ENCODE measurements around the gene GOPC.
"Not testable (repeated sequence)": the region's sequence is repeated elsewhere in the genome, so short reads cannot be mapped to it uniquely, and the experiment has no call there.

Gene GOPC

DNA sequence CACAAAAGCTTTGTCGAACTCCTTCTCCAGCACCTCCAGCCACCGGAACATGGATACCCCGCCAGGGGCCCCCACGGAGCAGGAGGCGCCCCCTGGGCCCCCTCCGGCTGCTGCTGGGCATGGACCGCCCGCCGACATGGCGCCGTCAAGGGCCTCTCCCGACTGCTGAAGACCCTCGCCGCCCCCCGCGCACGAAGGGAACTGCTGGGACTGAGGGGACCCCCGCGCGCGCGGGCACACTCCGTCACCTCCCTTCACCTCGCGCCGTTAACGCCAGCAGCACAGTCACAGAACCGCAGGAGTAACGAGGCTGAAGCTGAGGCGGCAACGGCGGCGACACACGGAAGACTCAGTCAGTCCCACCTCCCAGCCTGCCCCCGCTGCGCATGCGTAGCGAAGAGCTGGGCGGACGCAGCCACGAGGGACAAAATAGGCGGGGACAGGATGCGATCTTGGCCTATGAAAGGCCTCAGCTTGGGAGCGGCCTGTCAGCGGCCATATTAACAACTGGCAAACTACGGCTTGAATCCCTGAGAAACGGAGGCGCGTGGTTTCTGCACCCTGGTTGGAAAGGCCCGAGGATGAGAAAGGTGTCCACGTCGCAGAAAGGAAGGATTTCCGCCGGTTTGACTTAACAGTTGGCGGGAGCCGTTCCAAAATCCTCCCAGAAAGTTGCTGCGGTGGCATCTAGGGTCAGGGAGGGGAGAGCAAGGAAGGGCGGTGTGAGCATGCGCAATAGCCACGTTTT lies at the start of gene GOPC:
Gene GOPC (minus strand): TSS at position 361 of the 748 bp plus-strand sequence. CDS start 223 bp downstream, at position 138.
- peak; percentile 92 to 97 for DNase-seq

DNA sequence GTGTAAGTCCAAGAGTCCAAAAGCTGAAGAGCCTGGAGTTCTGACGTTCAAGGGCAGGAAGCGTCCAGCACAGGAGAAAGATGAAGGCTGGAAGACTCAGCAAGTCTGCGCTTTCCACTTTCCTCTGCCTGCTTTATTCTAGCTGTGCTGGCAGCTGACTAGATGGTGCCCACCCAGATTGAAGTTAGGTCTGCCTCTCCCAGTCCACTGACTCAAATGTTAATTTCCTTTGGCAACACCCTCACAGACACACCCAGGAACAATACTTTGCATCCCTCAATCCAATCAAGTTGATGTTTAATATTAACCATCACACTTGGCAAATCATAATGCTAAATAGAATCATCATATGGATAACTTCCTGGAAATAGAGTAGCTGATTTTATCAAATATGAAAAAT lies 49.7 kb upstream of the GOPC start:
- not testable (repeated sequence) for DNase-seq

DNA sequence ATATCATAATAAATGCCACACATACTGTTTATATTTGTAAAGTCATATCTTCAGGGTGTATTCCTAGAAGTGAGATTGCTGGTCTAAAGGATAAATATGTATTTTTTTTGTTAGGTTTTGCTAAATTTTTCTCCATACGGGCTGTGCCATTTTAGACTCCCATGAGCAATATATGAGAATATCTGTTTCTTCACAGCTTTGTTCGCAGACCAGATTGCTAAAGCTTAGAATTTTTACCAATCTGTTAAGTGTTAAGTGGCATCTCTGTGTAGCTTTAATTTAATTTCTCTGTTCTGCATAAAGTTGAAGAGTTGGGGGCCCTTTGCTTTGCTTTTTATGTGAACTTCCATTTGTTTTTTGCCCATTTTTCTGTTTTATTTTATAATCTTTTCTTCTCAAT lies 40.7 kb upstream of the GOPC start:
- no peak for DNase-seq

DNA sequence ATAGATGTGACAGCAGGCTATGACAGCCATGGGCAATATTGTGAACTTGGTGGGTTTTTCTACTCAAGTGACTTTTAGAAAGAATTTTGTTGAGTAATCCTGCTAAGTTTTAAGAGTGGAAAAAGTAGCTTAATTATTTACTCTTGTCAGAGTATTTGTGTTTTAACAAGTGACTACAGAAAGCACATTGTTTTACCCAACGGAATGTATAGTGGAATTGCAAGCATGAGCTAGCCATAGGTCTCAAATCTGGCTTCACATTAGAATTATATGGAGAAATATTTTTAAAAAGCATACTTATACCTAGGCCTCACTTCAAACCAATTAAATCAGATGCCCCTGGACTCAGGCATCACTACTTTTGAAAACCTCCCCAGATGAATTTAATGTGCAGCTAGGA lies 35.5 kb upstream of the GOPC start:
- DNase-seq = no peak

DNA sequence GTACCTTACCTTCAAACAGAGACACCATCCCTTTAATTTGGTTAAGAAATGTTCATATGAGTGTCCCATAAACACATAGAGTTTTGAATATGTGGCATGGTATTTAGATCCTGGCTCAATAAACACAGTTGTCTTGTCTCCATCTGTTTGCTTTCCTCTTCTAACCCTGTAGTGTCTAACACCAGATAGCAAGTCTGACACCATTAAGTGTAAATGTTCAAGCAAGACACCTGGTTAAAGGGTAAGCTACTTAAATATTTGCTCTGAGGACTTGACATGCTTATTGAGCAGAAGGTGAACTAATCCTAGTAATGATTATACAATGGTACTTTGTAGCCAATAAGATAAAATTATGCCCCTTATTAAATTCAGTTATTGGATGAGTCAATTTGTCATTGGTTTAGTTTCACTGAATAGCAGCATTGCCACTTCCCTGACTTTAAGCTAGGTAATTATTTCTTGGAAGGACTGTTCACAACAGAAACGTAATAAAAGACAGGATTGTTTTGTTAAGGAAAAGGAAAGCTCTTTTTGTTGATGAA lies 26.9 kb upstream of the GOPC start:
- no peak for DNase-seq

DNA sequence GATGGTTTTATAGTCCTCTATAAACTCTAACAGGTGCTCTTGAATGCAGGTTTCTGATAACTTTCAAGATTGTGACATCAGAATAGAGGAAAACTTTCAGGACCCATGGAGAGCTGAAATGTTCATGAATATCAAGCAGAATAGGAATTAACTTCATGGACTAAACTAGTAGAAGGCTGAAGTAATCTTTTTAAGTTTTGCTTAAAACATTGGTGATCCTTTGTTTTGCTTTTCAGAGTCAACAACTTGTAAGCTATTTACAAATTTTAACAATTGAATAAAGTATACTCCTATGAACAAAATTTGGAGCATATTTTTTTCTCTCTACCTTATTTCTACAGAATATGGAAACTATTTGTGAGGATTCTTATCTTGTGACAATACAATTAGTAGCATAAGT lies 25.2 kb upstream of the GOPC start:
- no peak for DNase-seq

DNA sequence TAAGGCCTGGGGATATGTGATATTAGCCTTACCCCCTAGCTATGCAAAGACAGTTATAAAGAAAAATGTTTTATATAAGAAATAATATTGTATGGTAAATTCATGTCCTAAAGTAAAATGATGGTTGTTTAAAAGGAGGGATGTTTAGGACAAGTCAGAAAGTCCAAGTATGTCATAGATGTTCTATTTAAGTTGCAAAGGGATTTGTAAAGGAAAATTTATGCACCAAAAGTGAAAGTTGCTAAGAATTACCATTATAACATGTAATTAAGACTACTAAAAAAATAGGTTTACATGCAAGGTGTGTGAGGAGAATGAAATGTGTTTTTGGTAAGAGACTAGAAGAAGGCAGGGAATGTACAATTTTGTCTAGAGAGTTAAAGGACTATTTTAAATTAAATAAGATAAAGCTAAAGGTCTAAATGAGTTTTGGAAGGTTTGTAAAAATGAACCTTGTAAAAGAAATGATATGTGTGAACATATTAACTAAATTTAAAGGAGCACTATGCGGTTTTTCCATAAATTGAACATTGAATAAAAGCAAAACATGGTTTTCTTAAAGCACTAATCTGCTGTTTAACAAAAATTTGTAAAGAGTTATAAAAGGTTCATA lies 22.7 kb upstream of the GOPC start:
- no peak for DNase-seq

DNA sequence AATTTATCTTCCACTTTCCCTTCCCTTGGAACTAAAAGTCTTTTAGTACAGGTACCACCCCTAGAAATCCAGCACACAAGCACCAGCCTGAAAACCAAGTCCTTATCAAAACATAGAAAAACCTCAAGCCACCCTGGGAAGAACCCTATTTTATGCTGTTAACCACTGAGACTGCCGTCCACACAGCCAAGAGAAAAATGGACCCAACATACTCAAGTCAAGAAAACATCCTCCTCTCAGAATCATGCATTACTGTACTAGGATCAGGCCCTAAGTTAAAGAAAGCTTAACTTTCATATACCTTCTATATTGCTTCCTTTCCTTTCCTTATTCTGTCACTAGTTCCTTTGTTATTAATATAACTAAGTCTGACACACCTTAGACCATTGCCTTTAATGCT lies 16.9 kb upstream of the GOPC start:
- DNase-seq = no peak

DNA sequence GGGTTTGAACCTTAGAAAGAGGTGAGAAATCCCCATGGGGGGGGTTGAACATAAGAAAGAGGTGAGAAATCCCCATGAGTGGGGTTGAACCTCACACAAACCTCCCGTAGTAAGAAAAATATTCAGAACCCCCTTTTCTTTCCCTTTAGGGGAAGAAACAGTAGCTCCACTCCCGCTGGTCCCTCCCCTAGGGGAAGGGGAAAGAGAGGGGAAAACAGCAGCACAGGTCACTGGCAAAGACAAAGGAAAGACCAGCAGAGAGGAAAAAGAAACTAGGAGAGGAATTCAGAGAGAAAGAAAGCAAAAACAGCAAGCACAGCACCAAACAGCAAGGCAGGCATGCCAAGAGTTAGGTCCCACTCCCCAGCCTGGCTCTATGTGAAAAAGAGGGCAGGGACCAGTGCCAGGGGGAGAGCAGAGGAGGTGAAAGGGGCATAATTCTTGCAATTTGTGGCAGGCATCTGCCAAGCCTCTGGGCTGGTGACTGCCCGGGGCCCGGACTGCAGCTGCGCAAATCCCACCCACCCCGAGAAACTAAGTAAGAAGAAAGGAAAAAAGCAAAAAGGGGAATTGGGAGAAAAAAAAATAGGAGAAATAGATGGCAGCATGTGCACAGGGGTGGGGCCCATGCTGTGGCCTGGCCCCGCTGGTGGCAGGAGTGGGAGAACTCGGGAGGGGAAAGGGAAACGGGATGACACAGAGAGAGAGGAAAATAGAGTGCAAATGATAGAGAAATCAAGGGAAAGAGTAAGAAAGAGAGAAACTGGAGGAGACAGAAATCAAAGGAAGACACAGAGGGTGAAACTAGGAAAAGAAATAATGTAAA lies 15.1 kb upstream of the GOPC start:
- DNase-seq = no peak

DNA sequence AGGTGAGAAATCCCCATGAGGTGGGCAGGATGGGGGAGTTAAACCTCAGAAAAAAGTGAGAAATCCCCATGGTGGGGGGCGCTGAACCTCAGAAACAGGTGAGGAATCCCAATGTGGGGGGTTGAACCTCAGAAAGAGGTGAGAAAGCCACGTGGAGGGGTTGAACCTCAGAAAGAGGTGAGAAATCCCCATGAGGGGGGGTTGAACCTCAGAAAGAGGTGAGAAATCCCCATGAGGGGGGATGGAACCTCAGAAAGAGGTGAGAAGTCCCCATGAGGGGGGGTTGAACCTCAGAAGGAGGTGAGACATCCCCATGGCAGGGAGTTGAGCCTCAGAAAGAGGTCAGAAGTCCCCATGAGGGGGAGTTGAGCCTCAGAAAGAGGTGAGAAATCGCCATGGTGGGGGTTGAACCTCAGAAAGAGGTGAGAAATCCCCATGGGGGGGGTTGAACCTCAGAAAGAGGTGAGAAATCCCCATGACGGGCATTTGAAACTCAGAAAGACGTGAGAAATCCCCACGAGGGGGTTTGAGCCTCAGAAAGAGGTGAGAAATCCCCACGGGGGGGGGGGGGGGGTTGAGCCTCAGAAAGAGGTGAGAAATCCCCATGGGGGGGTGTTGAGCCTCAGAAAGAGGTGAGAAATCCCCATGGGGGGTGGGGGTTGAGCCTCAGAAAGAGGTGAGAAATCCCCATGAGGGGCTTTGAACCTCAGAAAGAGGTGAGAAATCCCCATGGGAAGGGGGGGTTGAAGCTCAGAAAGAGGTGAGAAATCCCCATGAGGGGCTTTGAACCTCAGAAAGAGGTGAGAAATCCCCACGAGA lies 14.3 kb upstream of the GOPC start:
- DNase-seq = no peak

DNA sequence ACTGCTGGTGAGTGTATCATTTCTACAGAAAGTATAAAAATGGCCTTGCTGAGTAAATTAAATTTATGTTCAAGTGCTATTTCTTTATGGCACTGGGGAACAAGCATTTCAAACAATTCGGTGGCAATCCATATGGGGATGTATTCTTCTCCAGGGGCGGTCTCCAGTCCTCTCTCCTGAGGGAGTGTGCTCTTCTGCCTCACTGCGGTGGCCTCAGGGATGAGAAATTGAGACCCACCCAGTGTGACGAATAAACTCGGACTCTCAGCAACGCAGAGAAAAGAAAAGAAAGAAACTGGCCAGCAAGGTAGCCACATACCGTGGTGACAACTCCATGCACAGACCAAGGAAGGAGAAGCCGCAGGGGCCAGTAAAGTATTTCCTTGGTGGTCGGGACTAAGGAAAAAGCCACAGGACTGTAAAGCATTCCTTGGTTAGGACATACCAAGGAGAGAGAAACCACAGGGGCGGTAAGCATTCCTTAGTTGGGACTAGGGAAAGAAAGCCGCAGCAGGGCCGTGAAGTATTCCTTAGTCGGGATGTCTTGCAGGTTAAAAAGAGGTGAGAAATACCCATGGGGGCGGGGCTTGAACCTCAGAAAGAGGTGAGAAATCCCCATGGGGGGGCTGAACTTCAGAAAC lies 13.6 kb upstream of the GOPC start:
- no peak for DNase-seq

DNA sequence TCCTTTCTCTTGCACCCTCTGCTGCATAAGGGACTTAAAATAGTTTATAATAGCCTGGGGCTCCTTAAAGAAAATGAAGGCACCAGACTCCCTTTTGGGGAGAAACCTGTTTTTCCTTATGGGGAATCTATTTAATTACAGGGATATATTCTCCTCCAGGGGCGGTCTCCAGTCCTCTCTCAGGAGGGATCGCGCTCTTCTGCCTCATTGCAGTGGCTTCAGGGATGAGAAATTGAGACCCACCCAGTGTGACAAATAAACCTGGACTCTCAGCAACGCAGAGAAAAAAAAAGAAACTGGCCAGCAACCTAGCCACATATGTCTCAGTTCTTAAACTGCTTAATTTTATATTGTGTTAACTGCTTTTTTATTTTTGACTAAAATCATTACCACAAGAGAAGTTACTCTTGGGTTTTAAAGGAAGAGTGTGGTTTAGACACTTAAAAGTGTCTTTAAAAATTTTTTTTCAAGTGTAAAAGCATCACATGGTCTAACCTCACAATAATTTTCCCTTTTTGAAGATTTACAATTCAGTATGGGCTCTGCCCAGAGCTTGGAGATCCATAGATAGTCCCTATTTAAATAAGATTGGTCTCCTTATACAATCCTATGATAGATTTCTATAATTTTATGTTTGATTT lies 11.7 kb upstream of the GOPC start:
- DNase-seq = no peak

DNA sequence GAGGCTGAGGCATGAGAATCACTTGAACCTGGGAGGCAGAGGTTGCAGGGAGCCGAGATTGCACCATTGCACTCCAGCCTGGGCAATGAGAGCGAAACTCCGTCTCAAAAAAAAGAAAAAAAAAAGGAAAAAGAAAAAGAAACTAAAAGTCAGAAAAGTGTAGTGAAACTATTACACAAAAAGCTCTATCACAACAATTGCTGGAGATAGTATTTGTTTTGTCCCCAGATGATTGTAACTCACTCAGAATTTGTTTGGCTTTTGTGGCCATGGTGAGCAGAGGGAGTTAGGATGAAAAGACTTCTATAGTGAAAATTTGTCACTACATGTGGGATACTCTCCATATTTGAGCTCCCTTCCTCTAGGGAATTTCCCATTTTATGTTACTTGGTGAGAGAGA lies 5.2 kb upstream of the GOPC start:
- DNase-seq = no peak

DNA sequence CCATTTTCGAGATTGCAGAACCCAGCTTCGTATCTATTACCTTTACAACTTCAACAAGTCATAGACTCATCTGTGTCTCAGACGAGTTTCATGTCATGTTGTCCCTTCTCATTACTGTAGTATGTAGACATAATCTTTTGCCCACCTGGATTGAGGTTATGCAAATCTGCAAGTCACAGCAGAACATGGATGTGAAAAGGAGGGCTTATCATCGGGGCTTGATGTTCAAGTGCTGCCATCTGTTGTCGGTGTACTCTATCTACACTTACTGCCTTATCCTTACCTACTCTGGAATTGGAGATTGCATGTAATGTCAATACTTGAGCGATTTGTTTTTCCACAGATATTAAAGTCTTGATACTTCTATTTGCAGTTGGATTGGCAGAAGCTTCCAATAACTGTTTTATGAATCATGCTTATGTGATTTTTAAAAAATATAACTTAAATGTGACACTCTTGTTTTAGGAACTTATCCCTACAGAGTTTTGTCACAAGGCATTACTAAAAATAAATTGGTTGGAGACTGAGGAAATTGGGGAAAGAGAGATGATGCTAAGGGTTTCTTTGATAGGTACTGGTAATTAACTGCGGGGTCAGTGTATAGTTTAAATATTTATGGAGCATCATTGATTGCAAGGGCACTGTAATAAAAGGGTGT lies 3.0 kb upstream of the GOPC start:
- peak in 1 of 2 experiments; percentile 21 for DNase-seq

DNA sequence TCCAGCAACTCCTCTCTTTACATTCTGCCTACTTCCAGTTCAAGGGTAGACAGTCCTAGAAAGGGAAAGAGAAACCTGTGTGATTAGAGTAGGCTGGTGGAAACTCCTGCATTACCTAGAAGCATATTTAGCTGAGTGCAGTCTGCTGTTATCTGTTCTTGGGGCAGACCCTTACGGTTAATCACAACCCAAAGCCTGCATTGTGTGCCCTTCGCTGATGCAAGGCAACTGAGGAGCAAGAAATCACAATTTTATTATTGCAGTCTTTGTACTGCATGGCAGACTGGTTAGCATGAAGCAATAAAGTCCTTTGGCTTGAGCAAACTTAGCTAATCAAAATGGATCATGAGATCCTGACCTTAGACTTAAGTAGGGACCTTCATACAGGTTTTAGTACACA lies 1.5 kb upstream of the GOPC start:
- no peak for DNase-seq

DNA sequence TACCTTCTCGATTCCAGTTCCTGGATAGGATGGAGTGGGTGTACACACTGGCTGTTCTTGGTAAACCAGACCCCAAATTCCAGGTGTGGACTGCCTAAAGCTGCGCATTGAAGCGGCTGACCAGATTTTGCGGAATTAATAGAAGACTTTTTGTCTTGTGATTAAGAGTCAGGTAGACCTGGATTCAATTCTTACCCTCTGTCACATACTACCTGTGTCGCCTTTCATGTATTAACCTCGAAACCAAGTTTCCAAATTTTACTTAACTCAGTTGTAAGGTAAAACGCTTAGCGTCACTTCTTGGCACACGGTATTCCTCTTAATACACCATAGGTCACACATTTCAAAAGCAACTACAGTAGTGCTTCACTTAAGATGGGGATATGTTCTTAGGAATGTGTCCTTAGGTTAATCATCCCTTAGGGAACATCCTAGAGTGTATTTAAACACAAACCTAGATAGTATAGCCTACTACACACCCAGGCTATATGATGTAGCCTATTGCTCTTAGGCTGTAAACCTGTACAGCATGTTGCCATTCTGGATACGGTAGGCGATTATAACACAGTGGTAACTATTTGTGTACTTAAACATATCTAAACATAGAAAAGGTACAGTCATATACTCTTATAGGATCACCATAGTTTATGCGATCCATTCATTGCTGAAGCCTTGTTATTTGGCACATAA lies 733 bp upstream of the GOPC start:
- DNase-seq = no peak

DNA sequence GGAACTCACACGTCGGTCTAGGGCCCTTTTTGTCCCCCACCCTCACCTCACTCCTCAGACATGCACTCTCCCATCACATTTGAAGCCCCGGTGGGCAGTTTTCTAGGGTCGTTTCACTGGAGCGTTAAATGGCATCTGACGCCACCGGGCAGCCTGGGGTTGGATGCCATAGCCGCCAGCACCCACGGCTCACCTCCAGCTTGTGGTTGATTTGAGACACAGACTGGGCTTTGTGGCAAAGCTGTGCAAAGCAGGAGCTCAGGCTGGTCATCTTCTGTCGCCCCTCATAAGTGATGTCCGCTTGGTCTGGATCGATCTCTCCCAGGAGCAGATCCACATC lies 530 bp downstream of the GOPC start:
- no peak for DNase-seq

DNA sequence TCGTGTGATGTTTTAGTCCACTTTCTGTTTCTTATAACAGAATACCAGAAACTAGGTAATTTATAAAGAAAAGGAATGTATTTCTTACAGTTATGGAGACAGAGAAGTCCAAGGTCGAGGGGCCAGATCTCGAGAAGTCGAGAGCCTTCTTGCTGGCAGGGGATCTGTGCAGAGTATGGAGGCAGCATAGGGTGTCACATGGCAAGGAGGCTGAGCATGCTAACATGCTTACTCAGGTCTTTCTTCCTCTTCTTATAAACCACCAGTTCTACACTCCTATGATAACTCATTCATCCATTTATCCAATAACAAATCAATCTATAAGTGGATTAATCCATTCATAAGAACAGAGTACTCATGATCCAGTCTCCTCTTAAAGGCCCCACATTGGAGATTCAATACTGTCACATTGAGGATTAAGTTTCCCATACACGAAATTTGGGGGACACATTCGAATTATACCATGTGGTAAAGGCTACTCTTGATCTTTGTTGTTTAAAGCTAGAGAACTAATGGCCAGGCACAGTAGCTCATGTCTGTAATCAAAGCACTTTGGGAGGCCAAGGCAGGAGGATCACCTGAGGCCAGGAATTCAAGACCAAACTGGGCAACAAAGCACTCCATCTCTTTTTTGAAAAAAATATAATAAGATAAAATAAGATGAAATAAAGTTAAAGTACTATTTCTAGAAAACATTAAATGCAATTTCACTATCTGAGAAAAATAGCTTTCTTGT lies 2.1 kb downstream of the GOPC start:
- no peak for DNase-seq

DNA sequence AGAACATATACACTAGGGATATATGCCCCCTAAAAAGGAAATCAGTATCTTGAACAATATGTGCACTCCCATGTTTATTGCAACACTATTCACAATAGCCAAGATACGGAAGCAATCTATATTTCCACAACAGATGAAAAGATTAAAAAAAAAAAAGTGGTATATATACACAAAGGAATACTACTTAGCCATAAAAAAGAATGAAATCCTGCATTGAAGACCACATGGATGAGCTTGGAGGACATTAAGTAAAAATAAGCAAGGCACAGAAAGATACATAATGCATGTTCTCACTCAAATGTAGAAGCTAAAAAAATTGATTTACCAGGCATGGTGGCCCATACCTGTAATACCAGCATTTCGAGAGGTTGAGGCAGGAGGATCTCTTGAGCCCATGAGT lies 4.6 kb downstream of the GOPC start:
- DNase-seq = no peak

All from cerebellar nuclear complex (tissue), 1 donor.